Liver (tissue), 9 donors: ENCODE measurements around the gene KPNA2. TPM values are rescaled to one million over a fixed set of nuclear protein-coding genes. Genes with fewer than 3 reads are reported as not detected.

Source experiments
- DNase-seq: peaks from one replicate; pipeline ENCODE4 v3.0.0-alpha.2; 2017; ENCODE audit warnings: low spot score
- H3K27ac ChIP-seq, 2 donors: one replicate each; pipeline ENCODE4 v1.7.0; 2013; ENCODE audit warnings: inconsistent platforms in 2 of 2, low read length in 2 of 2, control low read depth in 1 of 2, low read depth in 1 of 2, mild to moderate bottlenecking in 1 of 2
- H3K27me3 ChIP-seq, 4 donors: one replicate each; pipeline versions ENCODE4 v1.6.1 to v1.7.0; 2013; ENCODE audit warnings: low read length in 3 of 4, inconsistent platforms in 1 of 4, mild to moderate bottlenecking in 1 of 4, moderate library complexity in 1 of 4; ENCODE audit not compliant: control insufficient read depth in 4 of 4, insufficient read depth in 4 of 4
- H3K36me3 ChIP-seq, 4 donors: one replicate each; pipeline versions ENCODE4 v1.6.1 to v1.7.0; 2013; ENCODE audit warnings: low read length in 3 of 4, mild to moderate bottlenecking in 3 of 4, low read depth in 1 of 4, moderate library complexity in 1 of 4; ENCODE audit not compliant: control insufficient read depth in 4 of 4, insufficient read depth in 3 of 4
- H3K4me1 ChIP-seq, 4 donors: one replicate each; pipeline versions ENCODE4 v1.6.1 to v1.7.0; 2013; ENCODE audit warnings: low read length in 3 of 4, mild to moderate bottlenecking in 3 of 4, moderate library complexity in 1 of 4; ENCODE audit not compliant: control insufficient read depth in 4 of 4, insufficient read depth in 4 of 4
- H3K4me3 ChIP-seq, 3 donors: one replicate each; pipeline versions ENCODE4 v1.6.1 to v1.7.0; 2013; ENCODE audit warnings: low read length in 3 of 3, control low read depth in 1 of 3, low read depth in 1 of 3, mild to moderate bottlenecking in 1 of 3
- H3K9ac ChIP-seq, 2 donors: one replicate each; pipeline ENCODE4 v1.7.0; 2013; ENCODE audit warnings: low read length in 2 of 2, mild to moderate bottlenecking in 2 of 2, moderate library complexity in 2 of 2, control low read depth in 1 of 2, low read depth in 1 of 2
- H3K9me3 ChIP-seq, 4 donors: one replicate each; pipeline versions ENCODE4 v1.6.1 to v1.7.0; 2013; ENCODE audit warnings: low read length in 3 of 4; ENCODE audit not compliant: control insufficient read depth in 4 of 4
- ATF3 ChIP-seq: IDR thresholded peaks from 2 replicates; pipeline ENCODE4 v1.6.1; 2016; ENCODE audit warnings: antibody characterized with exemption
- FOXA2 ChIP-seq: IDR thresholded peaks from 2 replicates; pipeline ENCODE4 v1.6.1; 2016; ENCODE audit warnings: antibody characterized with exemption
- GABPA ChIP-seq, 2 donors: IDR thresholded peaks in 1 of 2; conservative IDR thresholded peaks in 1 of 2; 2 replicates each; pipeline ENCODE4 v1.6.1; 2016; ENCODE audit warnings: antibody characterized with exemption in 2 of 2, mild to moderate bottlenecking in 1 of 2, moderate library complexity in 1 of 2
- HNF4A ChIP-seq, 2 donors: conservative IDR thresholded peaks; 2 replicates each; pipeline ENCODE4 v1.6.1; 2016; ENCODE audit warnings: antibody characterized with exemption in 2 of 2, mild to moderate bottlenecking in 2 of 2
- HNF4G ChIP-seq: IDR thresholded peaks from 2 replicates; pipeline ENCODE4 v1.6.1; 2016; ENCODE audit warnings: antibody characterized with exemption
- JUND ChIP-seq, 2 donors: IDR thresholded peaks; 2 replicates each; pipeline ENCODE4 v1.6.1; 2016; ENCODE audit warnings: antibody characterized with exemption in 2 of 2
- RAD21 ChIP-seq, 2 donors: IDR thresholded peaks; 2 replicates each; pipeline ENCODE4 v1.6.1; 2016; ENCODE audit warnings: antibody characterized with exemption in 2 of 2, mild to moderate bottlenecking in 2 of 2
- REST ChIP-seq: IDR thresholded peaks from 2 replicates; pipeline ENCODE4 v1.6.1; 2016; ENCODE audit warnings: antibody characterized with exemption, mild to moderate bottlenecking
- RXRA ChIP-seq, 2 donors: IDR thresholded peaks; 2 replicates each; pipeline ENCODE4 v1.6.1; 2017 to 2018; ENCODE audit warnings: antibody characterized with exemption in 2 of 2, mild to moderate bottlenecking in 1 of 2
- TAF1 ChIP-seq: conservative IDR thresholded peaks from 2 replicates; pipeline ENCODE4 v1.6.1; 2016; ENCODE audit warnings: antibody characterized with exemption, mild to moderate bottlenecking
- ZBTB33 ChIP-seq: IDR thresholded peaks from 2 replicates; pipeline ENCODE4 v1.6.1; 2016; ENCODE audit warnings: antibody characterized with exemption
- WGBS: extraction: QIAGEN DNeasy Blood & Tissue Kit; methylation state at CpG from one replicate; pipeline ENCODE4 v1.1.7; 2013; 5-methylcytosine and 5-hydroxymethylcytosine counted together
- polyA plus RNA-seq, 2 donors: library from polyadenylated mRNA; stranded (reverse) in 1 of 2; unstranded in 1 of 2; fragments of 200-250 nt in 1 of 2; fragments of >200 nt in 1 of 2; fragmentation: Nextera tagmentation in 1 of 2; extraction: Ambion mirVana in 1 of 2; gene quantifications; one replicate each; pipeline versions ENCODE4 v1.2.1 to v1.2.3, GENCODE V29; 2013 to 2015
- total RNA-seq, 2 donors: library from RNA; depleted of rRNA; stranded (reverse); fragments of >200 nt; gene quantifications; one replicate each; pipeline ENCODE4 v1.2.3, GENCODE V29; 2014
- TF ChIP-seq, protein P1 (sequence below): fragments of 150-350 bp; IDR thresholded peaks from 2 replicates; pipeline ENCODE4 v1.5.1; 2017; ENCODE audit warnings: improper control_type of control experiment, low read depth, low read length; ENCODE audit not compliant: missing input control
- donor health status: healthy.
- donor health status: healthy.
- donor health status: healthy.
- donor health status: healthy.
- donor health status: healthy.

Gene KPNA2
- total and polyA plus RNA-seq, 4 donors: 10.5 to 61.1 (median 17.8) TPM

DNA sequence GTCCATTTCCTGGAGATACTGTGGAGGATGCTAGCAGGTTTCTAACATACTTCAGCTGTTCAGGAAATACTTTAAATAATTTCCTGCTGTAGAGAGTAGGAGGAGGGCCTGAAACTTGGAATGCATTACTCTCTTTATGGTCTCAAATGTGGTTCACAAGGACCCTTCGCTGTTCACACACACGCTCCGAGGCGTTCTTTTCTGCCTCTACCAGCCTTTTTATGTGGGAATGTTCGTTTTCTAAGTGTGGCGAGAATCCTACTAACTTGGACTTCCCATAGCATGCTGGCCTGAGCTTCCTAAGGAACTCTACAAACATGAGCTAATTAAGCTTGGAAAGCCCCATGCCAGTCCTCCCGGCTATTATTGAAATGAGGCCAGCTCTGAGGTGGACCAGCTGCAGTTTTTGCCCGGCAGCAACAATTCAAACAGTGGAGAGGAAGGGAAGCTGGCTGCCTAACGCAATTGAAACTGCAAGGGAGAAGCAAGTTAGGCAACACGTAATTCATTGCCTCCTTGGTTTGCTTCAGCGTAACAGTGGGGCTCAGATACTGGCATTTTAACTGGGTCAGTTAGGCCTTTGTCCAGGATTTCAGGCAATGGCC is 18.9 kb downstream of the KPNA2 start (continued):
- no peak for TF ChIP-seq REST
- no peak for TF ChIP-seq JUND (IDR thresholded peaks at IDR 0.05)
- TF ChIP-seq ATF3: no peak

DNA sequence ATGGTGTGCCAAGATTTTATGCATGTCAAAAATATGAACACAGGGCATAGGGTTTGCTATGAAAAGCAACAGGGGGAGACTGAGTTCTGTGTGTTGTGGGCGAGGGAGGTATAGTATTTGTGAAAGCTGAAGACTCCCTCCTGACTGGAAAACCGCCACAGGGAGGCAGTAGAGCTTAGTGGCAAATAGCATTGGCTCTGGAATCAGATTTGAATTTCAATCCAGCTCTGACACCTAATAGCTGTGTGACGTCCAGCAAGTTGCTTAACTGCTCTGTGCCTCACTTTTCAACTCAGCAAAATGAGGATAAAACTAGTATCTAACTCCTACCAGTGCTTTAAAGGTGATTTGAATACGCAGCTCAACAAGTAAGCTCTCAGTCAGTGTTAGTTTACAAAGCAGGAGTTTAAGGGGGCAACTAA is 22.0 kb downstream of the KPNA2 start:
- no peak for DNase-seq
- 50% methylated on average over 4 of the region's 4 CpGs for WGBS
- Histone ChIP-seq H3K4me3 (no peak overlapping the region), H3K36me3 (no peaks in the 10 kb centered on the region), H3K9me3 (no peaks in the 10 kb centered on the region), H3K27me3 (no peaks in the 10 kb centered on the region), H3K4me1 (no peaks in the 10 kb centered on the region), H3K27ac (no peak overlapping the region), H3K9ac (no peak overlapping the region)
- TF ChIP-seq ZBTB33 (no peak), TAF1 (no peak), RAD21 (IDR thresholded peaks at IDR 0.05) (peak; percentile 64 to 77), FOXA2 (no peak)
- TF ChIP-seq, protein P1, sequence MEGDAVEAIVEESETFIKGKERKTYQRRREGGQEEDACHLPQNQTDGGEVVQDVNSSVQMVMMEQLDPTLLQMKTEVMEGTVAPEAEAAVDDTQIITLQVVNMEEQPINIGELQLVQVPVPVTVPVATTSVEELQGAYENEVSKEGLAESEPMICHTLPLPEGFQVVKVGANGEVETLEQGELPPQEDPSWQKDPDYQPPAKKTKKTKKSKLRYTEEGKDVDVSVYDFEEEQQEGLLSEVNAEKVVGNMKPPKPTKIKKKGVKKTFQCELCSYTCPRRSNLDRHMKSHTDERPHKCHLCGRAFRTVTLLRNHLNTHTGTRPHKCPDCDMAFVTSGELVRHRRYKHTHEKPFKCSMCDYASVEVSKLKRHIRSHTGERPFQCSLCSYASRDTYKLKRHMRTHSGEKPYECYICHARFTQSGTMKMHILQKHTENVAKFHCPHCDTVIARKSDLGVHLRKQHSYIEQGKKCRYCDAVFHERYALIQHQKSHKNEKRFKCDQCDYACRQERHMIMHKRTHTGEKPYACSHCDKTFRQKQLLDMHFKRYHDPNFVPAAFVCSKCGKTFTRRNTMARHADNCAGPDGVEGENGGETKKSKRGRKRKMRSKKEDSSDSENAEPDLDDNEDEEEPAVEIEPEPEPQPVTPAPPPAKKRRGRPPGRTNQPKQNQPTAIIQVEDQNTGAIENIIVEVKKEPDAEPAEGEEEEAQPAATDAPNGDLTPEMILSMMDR: peak; percentile 30

- no peak for TF ChIP-seq HNF4A (conservative IDR thresholded peaks at IDR 0.05)
- no peak for TF ChIP-seq RAD21 (IDR thresholded peaks at IDR 0.05)
- TF ChIP-seq HNF4G: no peak
- TF ChIP-seq, protein P1: no peak
- TF ChIP-seq JUND (IDR thresholded peaks at IDR 0.05): no peak
- TF ChIP-seq GABPA (IDR thresholded peaks at IDR 0.05 in 1 of 2, conservative IDR thresholded peaks at IDR 0.05 in 1 of 2): no peak
- no peak for TF ChIP-seq RXRA (IDR thresholded peaks at IDR 0.05)
- no peak for TF ChIP-seq FOXA2
- TF ChIP-seq ZBTB33: no peak
- Histone ChIP-seq H3K9me3 (no peaks in the 10 kb centered on the region), H3K9ac (no peak overlapping the region), H3K27ac (no peak overlapping the region), H3K36me3 (no peaks in the 10 kb centered on the region), H3K4me3 (no peak overlapping the region), H3K4me1 (no peaks in the 10 kb centered on the region), H3K27me3 (no peaks in the 10 kb centered on the region)
- WGBS: 88% methylated on average over 2 of the region's 2 CpGs
- no peak for DNase-seq
Measured at GRCh38 chr17:68060336-68060735, 24.8 kb downstream of the KPNA2 start.
